Measurements from ENCODE around the gene NCAPH2. TPM values are rescaled to one million over a fixed set of nuclear protein-coding genes. Genes with fewer than 3 reads are reported as not detected.

Gene NCAPH2
- total RNA-seq, 1 donor from 2014 or later, result 40.9 TPM

GRCh38 chr22:50568626-50569025 lies 60.6 kb downstream of the NCAPH2 start:
- no peak for DNase-seq (ENCODE audit: low spot score)
- Mint-ChIP-seq H3K27me3 (ENCODE audit: unreplicated experiment) (peaks cover 24% of the 10 kb centered on the region), H3K27ac (ENCODE audit: unreplicated experiment) (no peak overlapping the region), H3K36me3 (ENCODE audit: low read depth, unreplicated experiment) (peaks cover 29% of the 10 kb centered on the region), H3K4me1 (ENCODE audit: unreplicated experiment) (peaks cover under 1% of the 10 kb centered on the region), H3K9me3 (ENCODE audit: unreplicated experiment) (no peaks in the 10 kb centered on the region), H3K4me3 (ENCODE audit: unreplicated experiment) (no peak overlapping the region)
- TF ChIP-seq, protein P1, sequence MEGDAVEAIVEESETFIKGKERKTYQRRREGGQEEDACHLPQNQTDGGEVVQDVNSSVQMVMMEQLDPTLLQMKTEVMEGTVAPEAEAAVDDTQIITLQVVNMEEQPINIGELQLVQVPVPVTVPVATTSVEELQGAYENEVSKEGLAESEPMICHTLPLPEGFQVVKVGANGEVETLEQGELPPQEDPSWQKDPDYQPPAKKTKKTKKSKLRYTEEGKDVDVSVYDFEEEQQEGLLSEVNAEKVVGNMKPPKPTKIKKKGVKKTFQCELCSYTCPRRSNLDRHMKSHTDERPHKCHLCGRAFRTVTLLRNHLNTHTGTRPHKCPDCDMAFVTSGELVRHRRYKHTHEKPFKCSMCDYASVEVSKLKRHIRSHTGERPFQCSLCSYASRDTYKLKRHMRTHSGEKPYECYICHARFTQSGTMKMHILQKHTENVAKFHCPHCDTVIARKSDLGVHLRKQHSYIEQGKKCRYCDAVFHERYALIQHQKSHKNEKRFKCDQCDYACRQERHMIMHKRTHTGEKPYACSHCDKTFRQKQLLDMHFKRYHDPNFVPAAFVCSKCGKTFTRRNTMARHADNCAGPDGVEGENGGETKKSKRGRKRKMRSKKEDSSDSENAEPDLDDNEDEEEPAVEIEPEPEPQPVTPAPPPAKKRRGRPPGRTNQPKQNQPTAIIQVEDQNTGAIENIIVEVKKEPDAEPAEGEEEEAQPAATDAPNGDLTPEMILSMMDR (IDR thresholded peaks at IDR 0.05; ENCODE audit: unreplicated experiment), result no peak

DNA sequence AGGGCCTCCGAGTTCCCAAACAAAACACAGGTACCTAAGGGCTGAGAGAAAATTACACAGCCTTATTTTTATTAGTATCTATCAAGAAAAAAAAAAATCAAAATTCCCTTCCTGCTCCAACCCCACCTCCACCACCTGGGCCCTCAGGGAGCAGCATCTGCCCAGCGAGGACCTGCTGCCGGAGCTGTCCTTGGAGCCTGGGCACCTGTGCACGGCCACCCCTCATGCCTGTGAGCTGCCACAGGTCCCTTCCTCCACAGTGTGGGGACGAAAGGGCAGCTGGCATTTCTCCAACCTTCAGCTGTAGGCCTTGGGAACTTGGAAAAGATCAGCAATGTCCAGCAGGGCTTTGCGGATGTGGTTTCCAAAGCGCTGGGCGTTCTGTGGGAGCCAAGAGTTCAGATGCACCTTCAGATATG lies 61.0 kb downstream of the NCAPH2 start:
- H3K9me3 Mint-ChIP-seq (ENCODE audit: unreplicated experiment), result no peaks in the 10 kb centered on the region
- no peak for DNase-seq (ENCODE audit: low spot score)
- TF ChIP-seq, protein P1 (IDR thresholded peaks at IDR 0.05; ENCODE audit: unreplicated experiment), result no peak
- H3K4me3 Mint-ChIP-seq (ENCODE audit: unreplicated experiment), result no peak overlapping the region
- peaks cover 24% of the 10 kb centered on the region for H3K27me3 Mint-ChIP-seq (ENCODE audit: unreplicated experiment)
- H3K36me3 Mint-ChIP-seq (ENCODE audit: low read depth, unreplicated experiment), result peaks cover 29% of the 10 kb centered on the region
- no peak overlapping the region for H3K27ac Mint-ChIP-seq (ENCODE audit: unreplicated experiment)
- H3K4me1 Mint-ChIP-seq (ENCODE audit: unreplicated experiment), result no peaks in the 10 kb centered on the region

DNA sequence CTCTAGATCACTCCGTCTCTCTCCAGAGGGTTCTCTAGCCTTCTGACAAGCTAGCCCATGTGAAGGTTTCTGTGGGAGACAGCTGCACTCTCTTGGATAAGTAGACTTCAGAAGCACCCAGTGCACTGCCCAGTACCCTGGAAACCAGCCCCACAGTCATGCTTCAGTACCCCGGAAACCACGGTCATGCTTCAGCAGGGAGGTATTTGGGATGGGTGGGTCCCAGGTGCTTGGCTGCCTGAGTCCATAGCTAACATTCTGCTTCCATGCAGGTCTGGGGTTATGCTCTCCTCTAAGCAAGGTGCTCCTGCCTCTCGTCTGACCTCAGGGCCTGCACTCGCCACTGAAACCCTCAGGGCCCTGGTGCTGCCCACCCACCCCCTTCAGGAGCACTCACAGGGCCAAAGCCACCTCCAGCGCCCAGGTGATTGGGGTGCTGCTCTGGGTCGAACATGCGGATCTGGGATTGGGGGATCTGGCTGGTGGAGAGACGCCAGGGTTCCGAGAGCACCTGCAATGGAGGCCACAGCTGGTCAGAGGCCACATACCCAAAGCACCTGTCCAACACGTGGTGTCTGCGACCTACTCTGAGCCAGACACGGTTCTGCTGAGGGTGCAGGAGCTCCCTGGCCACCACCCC lies 62.0 kb downstream of the NCAPH2 start:
- TF ChIP-seq, protein P1 (IDR thresholded peaks at IDR 0.05; ENCODE audit: unreplicated experiment), result no peak
- Mint-ChIP-seq H3K27ac (ENCODE audit: unreplicated experiment) (no peak overlapping the region), H3K9me3 (ENCODE audit: unreplicated experiment) (no peaks in the 10 kb centered on the region), H3K4me3 (ENCODE audit: unreplicated experiment) (no peak overlapping the region), H3K4me1 (ENCODE audit: unreplicated experiment) (no peaks in the 10 kb centered on the region), H3K36me3 (ENCODE audit: low read depth, unreplicated experiment) (peaks cover 29% of the 10 kb centered on the region), H3K27me3 (ENCODE audit: unreplicated experiment) (peaks cover 20% of the 10 kb centered on the region)
- no peak for DNase-seq (ENCODE audit: low spot score)

GRCh38 chr22:50570861-50571260 lies 62.8 kb downstream of the NCAPH2 start:
- TF ChIP-seq, protein P1 (IDR thresholded peaks at IDR 0.05; ENCODE audit: unreplicated experiment), result no peak
- Mint-ChIP-seq H3K4me3 (ENCODE audit: unreplicated experiment) (peak overlapping the region; percentile 51), H3K36me3 (ENCODE audit: low read depth, unreplicated experiment) (peaks cover 32% of the 10 kb centered on the region), H3K27me3 (ENCODE audit: unreplicated experiment) (peaks cover 17% of the 10 kb centered on the region), H3K9me3 (ENCODE audit: unreplicated experiment) (no peaks in the 10 kb centered on the region), H3K4me1 (ENCODE audit: unreplicated experiment) (no peaks in the 10 kb centered on the region), H3K27ac (ENCODE audit: unreplicated experiment) (no peak overlapping the region)
- DNase-seq (ENCODE audit: low spot score), result no peak

DNA sequence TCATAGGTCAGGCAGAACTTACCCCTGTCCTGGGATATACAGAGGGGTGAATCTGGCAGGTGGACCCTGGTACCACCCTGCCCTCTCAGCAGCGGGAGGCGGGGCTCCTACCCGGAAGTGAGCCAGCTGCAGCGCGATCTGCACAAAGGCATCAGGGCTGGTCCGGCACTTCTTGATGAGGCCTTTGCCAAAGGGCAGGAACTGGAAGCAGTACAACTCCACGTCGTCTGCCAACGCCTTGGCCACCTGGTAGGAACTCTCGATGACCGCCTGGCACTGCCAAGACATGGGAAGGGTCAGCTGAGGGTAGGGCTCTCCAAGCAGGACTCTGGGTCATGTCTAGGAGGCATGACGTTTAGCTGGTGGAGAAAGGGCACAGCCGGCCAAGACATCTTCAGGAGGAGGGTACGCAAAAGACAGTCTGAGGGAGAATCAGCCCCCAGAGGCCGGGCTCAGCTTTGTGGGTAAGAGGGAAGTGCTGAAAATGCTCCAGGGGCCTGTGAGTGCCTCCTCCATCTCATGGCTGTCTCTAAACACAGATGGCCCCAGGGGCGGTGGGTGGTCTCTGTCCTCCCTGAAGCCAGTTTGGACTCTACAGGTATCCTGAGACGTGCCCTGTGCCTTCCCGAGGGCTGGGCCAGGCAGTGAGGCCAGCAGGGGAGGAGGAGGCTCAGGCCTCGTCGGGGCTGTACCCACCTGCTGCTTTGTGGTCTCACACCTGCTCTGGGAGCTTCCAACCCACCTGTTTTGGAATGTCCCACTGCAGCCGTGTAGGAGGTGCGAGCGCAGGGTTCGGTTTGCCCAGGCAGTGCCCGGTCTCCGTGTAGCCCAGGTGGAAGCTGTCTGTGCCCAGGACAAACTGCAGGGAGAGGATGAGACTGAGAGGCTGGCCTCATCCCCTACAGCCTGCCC lies 63.5 kb downstream of the NCAPH2 start:
- Mint-ChIP-seq H3K27ac (ENCODE audit: unreplicated experiment) (no peak overlapping the region), H3K4me3 (ENCODE audit: unreplicated experiment) (no peak overlapping the region), H3K9me3 (ENCODE audit: unreplicated experiment) (no peaks in the 10 kb centered on the region), H3K4me1 (ENCODE audit: unreplicated experiment) (no peaks in the 10 kb centered on the region), H3K27me3 (ENCODE audit: unreplicated experiment) (peaks cover 16% of the 10 kb centered on the region), H3K36me3 (ENCODE audit: low read depth, unreplicated experiment) (peaks cover 32% of the 10 kb centered on the region)
- TF ChIP-seq, protein P1 (IDR thresholded peaks at IDR 0.05; ENCODE audit: unreplicated experiment), result no peak
- no peak for DNase-seq (ENCODE audit: low spot score)

Measured in endothelial cell (in vitro differentiated cells).